Left hindlimb (tissue), 1 donor: ENCODE data around the gene ITGBL1.

Source experiments
- DNase-seq: peaks from one replicate; pipeline ENCODE4 v3.0.0-alpha.2; 2018

The ITGBL1 gene

GRCh38 chr13:101708115-101708514 lies 255.6 kb downstream of the ITGBL1 start:
- DNase-seq: no peak

DNA sequence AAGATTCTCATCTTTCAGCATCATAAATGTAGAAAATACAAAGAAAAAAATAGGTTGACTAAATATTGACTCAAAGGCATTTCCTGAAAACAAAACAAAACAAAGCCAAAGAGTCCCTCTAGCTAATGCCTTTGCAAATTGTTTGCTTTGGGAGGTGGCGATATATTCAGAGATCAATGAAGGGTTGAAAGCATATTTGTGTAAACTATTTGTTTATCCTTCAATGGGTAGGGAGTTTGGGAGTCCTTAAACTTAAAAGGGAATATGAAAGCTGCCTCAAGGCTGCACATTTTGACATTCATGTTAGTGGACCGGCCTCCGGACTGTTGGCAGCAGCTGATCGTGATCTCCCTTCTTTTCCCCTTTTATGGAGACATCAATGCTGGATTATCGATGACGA lies 257.5 kb downstream of the ITGBL1 start:
- no peak for DNase-seq

- no peak for DNase-seq
Observed at GRCh38 chr13:101711307-101712025, 259.0 kb downstream of the ITGBL1 start.

GRCh38 chr13:101712026-101712348 lies 259.5 kb downstream of the ITGBL1 start:
- no peak for DNase-seq

DNA sequence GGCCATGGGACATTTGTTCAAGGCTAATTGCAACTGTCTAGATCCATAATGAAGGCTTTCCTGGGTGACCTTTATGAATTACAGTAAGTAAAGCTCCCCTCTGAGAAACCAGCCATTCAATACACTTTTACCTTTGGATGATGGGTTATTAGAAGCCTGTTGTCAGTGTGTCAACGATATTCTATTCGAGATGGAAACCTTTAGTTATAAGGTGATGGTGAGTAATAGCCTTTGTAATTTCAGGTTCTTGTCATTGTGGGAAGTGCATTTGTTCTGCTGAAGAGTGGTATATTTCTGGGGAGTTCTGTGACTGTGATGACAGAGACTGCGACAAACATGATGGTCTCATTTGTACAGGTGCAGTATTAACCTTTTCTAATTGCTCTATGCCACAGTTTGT lies 261.7 kb downstream of the ITGBL1 start:
- no peak for DNase-seq

DNA sequence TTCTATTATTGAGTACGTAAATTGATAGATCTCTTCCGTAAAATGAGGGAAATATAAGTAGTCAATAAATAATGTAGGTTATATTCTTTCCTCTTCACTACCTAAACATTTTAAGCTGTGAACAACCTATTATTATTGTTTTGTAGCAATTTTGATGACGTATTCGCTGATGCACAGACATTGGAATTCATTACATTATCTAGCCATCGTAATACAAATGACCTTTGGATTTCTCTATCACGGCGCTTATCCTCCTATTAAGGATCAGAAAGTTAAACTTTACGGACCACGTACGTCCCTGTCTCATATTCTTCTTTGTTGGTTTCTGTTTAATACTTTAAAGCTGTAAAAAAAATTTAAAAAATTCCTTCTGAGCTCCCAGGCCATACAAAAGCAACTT lies 264.9 kb downstream of the ITGBL1 start:
- no peak for DNase-seq

- DNase-seq: no peak
Observed at GRCh38 chr13:101718496-101718895, 266.0 kb downstream of the ITGBL1 start.

DNA sequence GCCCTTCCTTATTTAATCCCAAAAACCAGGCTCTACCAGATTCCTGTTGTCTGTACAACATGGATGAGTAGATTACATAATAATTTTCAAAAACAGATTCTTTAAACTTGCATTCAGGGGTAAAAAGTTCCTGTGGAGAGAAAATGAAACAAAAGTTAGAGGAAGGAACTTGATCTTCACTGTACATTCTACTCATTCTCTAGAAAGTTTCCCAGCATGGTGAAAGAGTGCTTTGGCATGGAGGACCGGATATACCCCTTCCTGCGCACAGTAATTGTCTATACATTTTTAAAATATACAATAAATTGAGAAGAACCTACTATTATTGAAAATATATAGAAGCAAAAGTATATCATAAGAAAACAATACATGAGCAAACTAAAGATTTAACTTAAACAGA lies 274.2 kb downstream of the ITGBL1 start:
- DNase-seq: no peak

GRCh38 chr13:101727118-101727517 lies 274.6 kb downstream of the ITGBL1 start:
- DNase-seq: no peak

DNA sequence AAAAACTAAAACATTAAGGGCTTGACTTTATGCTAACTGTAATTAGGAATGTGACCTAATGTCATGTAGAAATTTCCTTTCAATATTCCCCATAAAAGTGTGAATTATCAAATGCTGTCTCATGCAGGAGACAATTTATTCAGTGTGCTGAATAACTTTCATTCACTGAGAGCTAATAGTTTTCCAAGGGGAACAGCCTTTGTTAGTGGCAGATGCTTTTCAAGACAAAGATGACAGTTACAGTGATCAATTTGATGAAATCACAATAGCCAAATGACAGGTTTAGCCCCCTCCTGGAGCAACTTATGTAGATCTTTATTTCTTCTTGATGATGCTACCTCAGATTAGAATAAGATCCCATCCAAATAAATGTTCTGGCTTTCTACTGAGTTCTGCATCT lies 275.5 kb downstream of the ITGBL1 start:
- no peak for DNase-seq

GRCh38 chr13:101728615-101729014 lies 276.1 kb downstream of the ITGBL1 start:
- no peak for DNase-seq

DNA sequence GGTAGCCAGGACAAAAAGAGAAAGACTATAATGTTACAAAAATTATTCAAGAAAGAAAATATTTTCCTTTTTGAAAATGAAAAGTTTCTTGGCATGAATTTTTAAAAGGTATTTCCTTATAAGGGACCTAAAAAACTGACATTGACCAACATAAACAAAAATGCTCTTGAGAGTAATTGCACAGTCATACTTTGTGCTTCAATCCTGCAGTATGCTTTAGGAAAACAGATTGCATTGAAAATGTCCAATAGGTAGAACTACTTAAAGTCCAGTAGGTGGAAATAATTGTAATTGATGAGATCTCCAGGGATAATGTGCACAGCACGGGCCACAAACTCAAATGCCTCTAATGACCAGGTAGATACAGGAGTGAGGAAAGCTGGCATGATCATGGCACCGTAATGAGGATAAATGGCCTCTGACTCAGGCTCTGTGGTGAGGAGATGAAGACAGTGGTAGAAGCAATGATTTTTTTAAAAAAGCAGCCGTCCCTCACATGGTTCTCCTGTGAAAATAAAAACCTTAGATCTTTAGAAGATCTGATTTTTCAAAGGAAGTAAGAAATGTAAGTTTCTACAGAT lies 278.0 kb downstream of the ITGBL1 start:
- DNase-seq: no peak

DNA sequence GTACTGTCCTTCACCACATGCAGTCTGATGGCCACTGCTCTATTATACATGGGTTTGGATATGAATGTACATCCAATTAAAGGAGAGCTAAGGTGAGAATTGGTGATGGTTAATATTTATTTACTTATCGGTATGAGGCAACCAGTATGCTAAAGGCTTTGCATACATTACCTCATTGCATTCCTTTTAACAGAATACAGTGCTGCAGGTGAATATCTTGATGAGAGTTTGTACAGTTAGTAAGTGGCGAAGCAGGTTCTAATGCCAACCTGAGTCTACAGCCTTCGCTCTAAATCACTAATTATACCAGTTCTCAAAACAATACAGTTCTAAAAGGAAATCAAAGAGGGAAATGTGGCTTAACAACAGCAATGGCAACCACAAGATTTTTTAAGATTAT lies 284.1 kb downstream of the ITGBL1 start:
- no peak for DNase-seq

GRCh38 chr13:101738336-101738735 lies 285.9 kb downstream of the ITGBL1 start:
- no peak for DNase-seq

GRCh38 chr13:101739382-101740178 lies 287.1 kb downstream of the ITGBL1 start:
- no peak for DNase-seq

DNA sequence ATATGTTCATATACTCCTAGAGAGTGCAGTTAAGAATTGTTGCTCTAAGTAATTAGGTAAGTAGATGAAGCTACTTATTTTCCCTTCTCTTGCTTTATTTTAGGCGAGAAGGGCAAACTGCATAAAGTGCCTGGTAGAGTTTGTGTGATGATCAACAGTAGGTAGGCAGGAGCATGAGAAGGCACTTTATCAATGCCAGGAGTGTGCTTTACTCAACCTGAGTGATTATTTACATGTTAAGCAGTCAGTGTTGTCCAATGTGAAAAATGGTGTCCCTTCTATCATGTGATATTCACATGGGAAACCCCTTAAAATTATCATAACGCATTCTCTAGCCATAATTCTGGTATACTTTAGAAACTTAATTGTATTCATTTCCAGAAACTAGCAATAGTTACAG lies 294.0 kb downstream of the ITGBL1 start:
- no peak for DNase-seq

GRCh38 chr13:101747039-101747438 lies 294.6 kb downstream of the ITGBL1 start:
- no peak for DNase-seq

DNA sequence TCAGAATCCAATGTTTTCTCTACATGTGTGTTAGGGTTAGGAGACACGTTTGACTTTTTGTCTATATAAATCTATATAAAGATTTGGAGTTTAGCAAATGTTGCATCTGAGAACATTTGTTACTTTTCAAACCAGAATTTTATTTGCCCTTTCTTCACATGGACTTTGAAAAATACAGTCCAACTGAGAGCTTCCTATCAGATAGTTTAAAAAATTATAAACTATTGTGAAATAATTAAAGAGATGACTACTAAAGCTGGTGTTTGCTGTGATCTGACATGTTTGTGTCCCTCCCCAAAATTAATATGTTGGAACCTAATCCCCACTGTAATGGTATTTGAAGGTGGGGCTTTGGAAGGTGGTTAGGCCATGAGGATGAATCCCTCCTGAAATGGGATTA lies 297.1 kb downstream of the ITGBL1 start:
- DNase-seq: no peak

DNA sequence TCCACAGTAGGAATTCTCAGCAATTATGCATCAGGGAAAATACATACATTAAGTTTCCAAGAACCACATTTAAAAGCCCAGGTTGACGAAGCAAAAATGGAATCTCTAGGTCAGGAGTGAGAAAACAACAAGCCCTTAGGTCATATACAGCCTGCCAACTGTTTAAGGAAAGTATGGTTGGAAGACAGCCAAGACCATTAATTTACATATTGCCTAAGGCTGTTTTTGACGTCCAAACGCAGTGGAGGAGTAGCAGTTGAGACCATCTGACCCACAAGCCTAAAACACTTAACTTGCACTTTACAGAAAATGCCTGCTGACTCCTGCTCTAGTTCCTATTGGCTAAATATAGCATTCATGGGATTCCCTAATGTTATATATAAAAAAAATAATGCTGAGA lies 299.0 kb downstream of the ITGBL1 start:
- no peak for DNase-seq

DNA sequence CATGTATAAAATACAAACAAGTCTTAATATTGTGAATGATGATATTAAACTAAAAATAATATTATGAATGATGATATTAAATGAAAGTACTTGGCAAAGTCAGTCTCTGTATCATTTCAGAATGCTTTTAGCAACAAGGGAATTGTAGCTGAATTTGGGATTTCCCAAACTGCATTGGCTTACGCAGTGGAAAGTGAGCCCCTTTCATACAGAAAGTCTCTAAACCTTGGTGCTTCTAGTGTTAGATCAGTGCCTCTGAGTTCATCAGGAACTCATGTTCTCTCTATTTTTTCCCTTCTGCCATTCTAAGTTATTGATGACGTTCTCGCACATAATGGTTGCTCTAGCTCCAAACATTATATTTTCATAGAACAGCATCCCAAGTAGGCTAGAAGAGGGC lies 300.0 kb downstream of the ITGBL1 start:
- no peak for DNase-seq

- DNase-seq: no peak
Observed at GRCh38 chr13:101755228-101755887, 302.9 kb downstream of the ITGBL1 start.

DNA sequence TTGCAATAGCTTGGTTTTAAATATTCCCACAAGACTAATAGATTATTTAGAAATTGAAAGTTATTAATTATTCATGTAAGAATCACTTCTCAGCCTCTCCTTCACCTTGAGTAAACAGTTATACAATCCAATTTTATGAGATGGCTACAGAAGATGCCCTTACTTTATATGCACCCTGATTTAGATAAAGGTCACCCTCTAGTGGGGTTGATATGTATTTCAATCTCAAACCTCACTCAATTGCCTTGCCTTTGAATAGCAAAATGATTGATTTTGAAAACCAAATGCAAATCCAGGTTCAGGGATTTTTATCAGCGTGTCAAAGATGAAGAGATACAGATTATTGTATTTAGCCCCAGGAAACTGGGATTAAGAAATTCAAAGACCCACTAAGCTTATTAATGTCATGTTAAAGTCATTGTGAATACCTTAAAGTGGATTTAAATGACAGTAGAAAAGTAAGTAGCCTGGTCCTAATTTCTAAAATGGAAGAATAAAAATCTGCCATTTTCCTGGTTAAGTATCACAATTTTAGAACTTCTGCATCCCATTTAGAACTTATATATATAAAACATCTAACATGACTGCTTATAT lies 305.1 kb downstream of the ITGBL1 start:
- DNase-seq: no peak

- DNase-seq: no peak
Observed at GRCh38 chr13:101763191-101763590, 310.7 kb downstream of the ITGBL1 start.
